RWPE2 (cell line): ENCODE results near the gene ARG1.

Experiments used
- ATAC-seq: fragments of 200-7000 bp; cut with Tn5 transposase; 3 replicates; pipeline ENCODE4 v1.9.1; 2021; ENCODE audit warnings: low read depth
- DNase-seq: peaks from one replicate; pipeline ENCODE4 v3.0.0-alpha.2; 2020; ENCODE audit warnings: low spot score
- H3K27ac ChIP-seq: fragments of 450-650 bp; 2 replicates; pipeline ENCODE4 v1.5.1; 2017; ENCODE audit warnings: mild to moderate bottlenecking; ENCODE audit not compliant: poor library complexity, severe bottlenecking
- H3K27me3 ChIP-seq: fragments of 250-450 bp; sonication (Bioruptor Pico); 2 replicates; pipeline ENCODE4 v1.5.1; 2021; ENCODE audit warnings: mild to moderate bottlenecking, moderate library complexity; ENCODE audit not compliant: insufficient read depth, poor library complexity, severe bottlenecking
- H3K36me3 ChIP-seq: fragments of 250-450 bp; sonication (Bioruptor Pico); 2 replicates; pipeline ENCODE4 v1.5.1; 2020; ENCODE audit warnings: low read depth, mild to moderate bottlenecking, moderate library complexity
- H3K4me1 ChIP-seq: fragments of 250-450 bp; sonication (Bioruptor Pico); 2 replicates; pipeline ENCODE4 v1.5.1; 2021; ENCODE audit warnings: mild to moderate bottlenecking, moderate library complexity; ENCODE audit not compliant: insufficient read depth, poor library complexity, severe bottlenecking
- H3K4me3 ChIP-seq: fragments of 250-450 bp; sonication (Bioruptor Pico); 2 replicates; pipeline ENCODE4 v1.5.1; 2021; ENCODE audit warnings: mild to moderate bottlenecking, moderate library complexity; ENCODE audit not compliant: severe bottlenecking
- H3K9me3 ChIP-seq: fragments of 250-450 bp; sonication (Bioruptor Pico); 2 replicates; pipeline ENCODE4 v1.5.1; 2021; ENCODE audit warnings: mild to moderate bottlenecking, moderate library complexity; ENCODE audit not compliant: severe bottlenecking
- CTCF ChIP-seq: fragments of 450-650 bp; IDR thresholded peaks from one replicate; pipeline ENCODE4 v1.5.1; 2017; ENCODE audit warnings: mild to moderate bottlenecking, moderate library complexity; ENCODE audit not compliant: poor library complexity, severe bottlenecking

The ARG1 gene

GRCh38 chr6:131575834-131576478 lies 2.9 kb downstream of the ARG1 start:
- H3K27ac ChIP-seq: no peak overlapping the region

GRCh38 chr6:131581523-131581922 lies 8.5 kb downstream of the ARG1 start:
- Histone ChIP-seq H3K9me3 (no peaks in the 10 kb centered on the region), H3K4me1 (no peaks in the 10 kb centered on the region), H3K27ac (no peak overlapping the region), H3K4me3 (no peak overlapping the region), H3K27me3 (no peaks in the 10 kb centered on the region), H3K36me3 (peaks cover 42% of the 10 kb centered on the region)
- ATAC-seq (no peak), DNase-seq (no peak)
- TF ChIP-seq CTCF: no peak

More at GRCh38 chr6:131575834-131576478, 2.9 kb downstream of the ARG1 start:
- H3K4me3 ChIP-seq: no peak overlapping the region
- ATAC-seq (no peak), DNase-seq (no peak)
- no peaks in the 10 kb centered on the region for H3K9me3 ChIP-seq
- 0 out of 2 replicates have a peak, but pooled peaks cover 5% of the 10 kb centered on the region for H3K36me3 ChIP-seq
- H3K27me3 ChIP-seq: no peaks in the 10 kb centered on the region
- H3K4me1 ChIP-seq: no peaks in the 10 kb centered on the region
- TF ChIP-seq CTCF: no peak

- H3K27ac ChIP-seq: no peak overlapping the region
- no peaks in the 10 kb centered on the region for H3K4me1 ChIP-seq
- H3K9me3 ChIP-seq: no peaks in the 10 kb centered on the region
- no peaks in the 10 kb centered on the region for H3K27me3 ChIP-seq
- ATAC-seq (no peak), DNase-seq (no peak)
- H3K4me3 ChIP-seq: no peak overlapping the region
- TF ChIP-seq CTCF: no peak
- H3K36me3 ChIP-seq: peaks cover 85% of the 10 kb centered on the region
These were observed 13.5 kb downstream of the ARG1 start for GRCh38 chr6:131586543-131586942.

- no peaks in the 10 kb centered on the region for H3K27me3 ChIP-seq
- DNase-seq: no peak
- H3K9me3 ChIP-seq: no peaks in the 10 kb centered on the region
- no peak overlapping the region for H3K4me3 ChIP-seq
- H3K4me1 ChIP-seq: no peaks in the 10 kb centered on the region
- no peak for ATAC-seq
- H3K36me3 ChIP-seq: peaks cover 92% of the 10 kb centered on the region
- TF ChIP-seq CTCF: no peak
- no peak overlapping the region for H3K27ac ChIP-seq
These were observed 14.9 kb downstream of the ARG1 start for GRCh38 chr6:131587909-131588308.

- Histone ChIP-seq H3K9me3 (no peaks in the 10 kb centered on the region), H3K4me1 (no peaks in the 10 kb centered on the region), H3K36me3 (peaks cover 92% of the 10 kb centered on the region), H3K4me3 (no peak overlapping the region), H3K27me3 (no peaks in the 10 kb centered on the region), H3K27ac (no peak overlapping the region)
- DNase-seq (no peak), ATAC-seq (no peak)
- TF ChIP-seq CTCF: no peak
These were observed 15.6 kb downstream of the ARG1 start for GRCh38 chr6:131588643-131589042.
